HS-27A (cell line): Measurements from ENCODE around the gene PRRX1.

Experiments
- DNase-seq: peaks from one replicate; pipeline ENCODE4 v3.0.0-alpha.2; 2012; ENCODE audit warnings: low read depth, missing footprints

The PRRX1 gene

GRCh38 chr1:170691258-170691657, 27.3 kb downstream of the PRRX1 start:
- no peak for DNase-seq

- no peak for DNase-seq
Observed at GRCh38 chr1:170692866-170693575, 29.1 kb downstream of the PRRX1 start.

- DNase-seq, result no peak
Observed at GRCh38 chr1:170694172-170694926, 30.4 kb downstream of the PRRX1 start.

- DNase-seq, result no peak
Observed at GRCh38 chr1:170695955-170696590, 32.1 kb downstream of the PRRX1 start.

GRCh38 chr1:170696591-170697290, 32.8 kb downstream of the PRRX1 start:
- no peak for DNase-seq

GRCh38 chr1:170697316-170697715, 33.4 kb downstream of the PRRX1 start:
- no peak for DNase-seq

GRCh38 chr1:170698301-170699275, 34.7 kb downstream of the PRRX1 start:
- DNase-seq, result no peak

- DNase-seq, result no peak
Observed at GRCh38 chr1:170699696-170700095, 35.8 kb downstream of the PRRX1 start.

- no peak for DNase-seq
Observed at GRCh38 chr1:170700842-170701615, 37.1 kb downstream of the PRRX1 start.

GRCh38 chr1:170701962-170702361, 38.0 kb downstream of the PRRX1 start:
- no peak for DNase-seq

- no peak for DNase-seq
Observed at GRCh38 chr1:170703591-170703990, 39.7 kb downstream of the PRRX1 start.

- no peak for DNase-seq
Observed at GRCh38 chr1:170704256-170704655, 40.3 kb downstream of the PRRX1 start.

GRCh38 chr1:170705981-170706380, 42.0 kb downstream of the PRRX1 start:
- no peak for DNase-seq

GRCh38 chr1:170707117-170707516, 43.2 kb downstream of the PRRX1 start:
- DNase-seq, result no peak

- peak; percentile 93 for DNase-seq
Observed at GRCh38 chr1:170707959-170708655, 44.2 kb downstream of the PRRX1 start.

GRCh38 chr1:170711682-170712081, 47.8 kb downstream of the PRRX1 start:
- peak; percentile 64 for DNase-seq

- no peak for DNase-seq
Observed at GRCh38 chr1:170714163-170714562, 50.2 kb downstream of the PRRX1 start.

- no peak for DNase-seq
Observed at GRCh38 chr1:170714938-170715337, 51.0 kb downstream of the PRRX1 start.

- no peak for DNase-seq
Observed at GRCh38 chr1:170716835-170717429, 53.0 kb downstream of the PRRX1 start.
